Neural progenitor cell (in vitro differentiated cells): ENCODE results near the gene TRIM40.

Experiments used
- CTCF ChIP-seq: fragments of 200-600 bp; sonication (generic); IDR thresholded peaks from 2 replicates; pipeline ENCODE4 v1.5.1; 2017; ENCODE audit warnings: antibody characterized with exemption, mild to moderate bottlenecking
- EZH2 ChIP-seq: fragments of 200-600 bp; sonication (generic); IDR thresholded peaks from 2 replicates; pipeline ENCODE4 v1.6.1; 2017; ENCODE audit warnings: antibody characterized with exemption, mild to moderate bottlenecking, moderate library complexity
- EZH2phosphoT487 ChIP-seq: fragments of 200-600 bp; sonication (generic); IDR thresholded peaks from 2 replicates; pipeline ENCODE4 v1.6.1; 2017; ENCODE audit warnings: antibody characterized with exemption

DNA sequence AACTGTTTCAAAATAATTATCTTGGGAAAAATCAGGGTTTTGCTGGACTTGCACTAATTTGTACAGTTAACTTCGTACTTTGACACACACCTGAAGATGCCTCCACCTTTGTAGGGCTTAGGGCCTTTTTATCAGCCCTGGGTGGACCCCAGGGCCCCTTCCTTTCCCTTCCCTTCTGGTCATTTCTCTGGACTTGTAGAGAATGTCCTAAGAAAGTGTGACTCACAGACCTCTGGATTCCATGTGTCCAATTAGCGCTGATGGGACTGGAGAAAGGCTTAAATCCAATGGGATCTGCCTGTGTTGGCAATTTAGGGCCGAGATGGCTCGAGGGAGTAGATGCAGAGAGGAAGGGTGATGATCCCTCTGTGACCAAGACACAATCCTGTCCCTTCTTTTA lies 36.7 kb downstream of the TRIM40 start:
- no peak for TF ChIP-seq CTCF
- TF ChIP-seq EZH2, result no peak
- TF ChIP-seq EZH2phosphoT487, result no peak
